ENCODE data around the gene SLAMF9.

DNA sequence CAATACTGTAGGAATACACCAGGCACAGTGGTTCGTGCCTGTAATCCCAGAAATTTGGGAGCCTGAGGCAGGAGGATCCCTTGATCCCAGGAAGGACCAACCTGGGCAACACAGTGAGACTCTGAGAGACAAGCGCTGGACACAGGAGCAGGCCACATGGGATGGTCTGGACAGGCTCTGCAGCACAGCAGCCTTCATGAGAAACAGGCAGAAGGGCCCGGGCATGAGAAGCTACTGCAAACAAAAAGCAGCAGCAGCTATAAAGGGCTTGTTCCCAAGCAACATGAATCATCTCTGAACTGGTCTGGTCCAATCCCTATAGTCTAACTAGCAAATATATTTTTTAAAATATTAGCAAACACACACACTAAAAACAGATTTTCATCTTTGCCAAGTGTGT, 35.5 kb upstream of the SLAMF9 start:
- TF ChIP-seq CBX8 (IDR thresholded peaks at IDR 0.05; ENCODE audit: borderline replicate concordance, low read depth, low read length) (no peak), POLR2AphosphoS5 (IDR thresholded peaks at IDR 0.05; ENCODE audit: low read depth, low read length) (no peak), YY1 (IDR thresholded peaks at IDR 0.05; ENCODE audit: low read depth, low read length) (no peak), CEBPB (IDR thresholded peaks at IDR 0.05; ENCODE audit: low read depth, low read length) (no peak)

Data from H1 (cell line).